ENCODE measurements around the gene MORC2. TPM values are rescaled to one million over a fixed set of nuclear protein-coding genes. Genes with fewer than 3 reads are reported as not detected.

MORC2 gene
- total and polyA plus RNA-seq, 12 donors = 13.9 to 60.1 (median 18.6) TPM

GRCh38 chr22:30906411-30906810, 62.2 kb downstream of the MORC2 start:
- no peak for DNase-seq
- Histone ChIP-seq H3K27me3 (no peaks in the 10 kb centered on the region), H3K4me1 (replicated peaks in 1 of 2) (no peaks in the 10 kb centered on the region), H3K27ac (no peak overlapping the region), H3K36me3 (replicated peaks in 1 of 2) (peaks cover 0 to 4% of the 10 kb centered on the region in 2 donors), H3K9me3 (replicated peaks in 1 of 3) (no peaks in the 10 kb centered on the region), H3K4me3 (no peak overlapping the region)
- intact Hi-C loops (cut with DNase I) = loop anchor here in 1 of 2 donors (10.0 kb wide), 1 partner anchor 282 kb away; no protein-coding TSS in a partner anchor
- 96 to 98% (median 97%) methylated on average over 9 of the region's 9 CpGs for WGBS, 4 donors
- TF ChIP-seq CTCF (IDR thresholded peaks at IDR 0.05) (no peak), POLR2A (IDR thresholded peaks at IDR 0.05) (no peak)

GRCh38 chr22:30905696-30906341, 62.8 kb downstream of the MORC2 start:
- peaks cover 0 to 4% of the 10 kb centered on the region in 2 donors for H3K36me3 ChIP-seq (replicated peaks in 1 of 2)
- intact Hi-C loops (cut with DNase I) = loop anchor here in 1 of 2 donors (10.0 kb wide), 1 partner anchor 281 kb away; no protein-coding TSS in a partner anchor
- H3K4me3 ChIP-seq = no peak overlapping the region
- no peaks in the 10 kb centered on the region for H3K27me3 ChIP-seq
- 96 to 98% (median 96%) methylated on average over 40 to 49 of the region's 49 CpGs for WGBS, 4 donors
- no peaks in the 10 kb centered on the region for H3K9me3 ChIP-seq (replicated peaks in 1 of 3)
- TF ChIP-seq CTCF (IDR thresholded peaks at IDR 0.05) = no peak
- TF ChIP-seq POLR2A (IDR thresholded peaks at IDR 0.05) = no peak
- no peaks in the 10 kb centered on the region for H3K4me1 ChIP-seq (replicated peaks in 1 of 2)
- H3K27ac ChIP-seq = no peak overlapping the region
- no peak for DNase-seq

GRCh38 chr22:30903876-30904460, 64.6 kb downstream of the MORC2 start:
- TF ChIP-seq POLR2A (IDR thresholded peaks at IDR 0.05) = no peak
- no peak for TF ChIP-seq CTCF (IDR thresholded peaks at IDR 0.05)
- 94 to 98% (median 95%) methylated on average over 6 of the region's 6 CpGs for WGBS, 4 donors
- peaks cover 0 to 3% (median 0%) of the 10 kb centered on the region in 3 donors for H3K9me3 ChIP-seq (replicated peaks in 1 of 3)
- DNase-seq = no peak
- no peaks in the 10 kb centered on the region for H3K27me3 ChIP-seq
- intact Hi-C loops (cut with DNase I) = loop anchor here in 1 of 2 donors (10.0 kb wide), 1 partner anchor 279 kb away; no protein-coding TSS in a partner anchor
- H3K27ac ChIP-seq = no peak overlapping the region
- H3K36me3 ChIP-seq (replicated peaks in 1 of 2) = peaks cover 0 to 4% of the 10 kb centered on the region in 2 donors
- H3K4me1 ChIP-seq (replicated peaks in 1 of 2) = no peaks in the 10 kb centered on the region
- H3K4me3 ChIP-seq = no peak overlapping the region

GRCh38 chr22:30902496-30903357, 65.8 kb downstream of the MORC2 start:
- H3K9me3 ChIP-seq (replicated peaks in 1 of 3) = peaks cover 0 to 4% (median 0%) of the 10 kb centered on the region in 3 donors
- no peaks in the 10 kb centered on the region for H3K27me3 ChIP-seq
- peaks cover 0 to 4% of the 10 kb centered on the region in 2 donors for H3K36me3 ChIP-seq (replicated peaks in 1 of 2)
- TF ChIP-seq CTCF (IDR thresholded peaks at IDR 0.05) (no peak), POLR2A (IDR thresholded peaks at IDR 0.05) (no peak)
- no peak overlapping the region for H3K27ac ChIP-seq
- intact Hi-C loops (cut with DNase I) = loop anchor here in 1 of 2 donors (10.0 kb wide), 1 partner anchor 278 kb away; no protein-coding TSS in a partner anchor
- WGBS, 4 donors = 78 to 85% (median 83%) methylated on average over 16 of the region's 16 CpGs
- no peak for DNase-seq
- no peak overlapping the region for H3K4me3 ChIP-seq
- H3K4me1 ChIP-seq (replicated peaks in 1 of 2) = no peaks in the 10 kb centered on the region

All from adrenal gland (tissue), 12 donors.